T-helper 1 cell (primary cell): ENCODE data around the gene SLC10A7.
"Not testable (repeated sequence)": the region's sequence is repeated elsewhere in the genome, so short reads cannot be mapped to it uniquely, and the experiment has no call there.

Source experiments
- DNase-seq, 5 donors: peaks; one replicate each; pipeline ENCODE4 v3.0.0-alpha.2; 2012 to 2020

SLC10A7 gene

GRCh38 chr4:146439437-146439836 lies 82.3 kb downstream of the SLC10A7 start:
- no peak for DNase-seq

GRCh38 chr4:146437778-146438177 lies 84.0 kb downstream of the SLC10A7 start:
- no peak for DNase-seq

GRCh38 chr4:146436423-146437162 lies 85.1 kb downstream of the SLC10A7 start:
- no peak for DNase-seq

- no peak for DNase-seq
Measured at GRCh38 chr4:146435962-146436361, 85.8 kb downstream of the SLC10A7 start.

GRCh38 chr4:146432065-146432464 lies 89.7 kb downstream of the SLC10A7 start:
- DNase-seq: no peak

- no peak for DNase-seq
Measured at GRCh38 chr4:146428298-146428697, 93.4 kb downstream of the SLC10A7 start.

- no peak for DNase-seq
Measured at GRCh38 chr4:146417822-146418221, 103.9 kb downstream of the SLC10A7 start.

GRCh38 chr4:146415829-146416228 lies 105.9 kb downstream of the SLC10A7 start:
- no peak for DNase-seq

- DNase-seq: no peak
Measured at GRCh38 chr4:146407669-146408084, 114.1 kb downstream of the SLC10A7 start.

GRCh38 chr4:146407257-146407656 lies 114.5 kb downstream of the SLC10A7 start:
- DNase-seq: no peak

GRCh38 chr4:146401274-146401673 lies 120.5 kb downstream of the SLC10A7 start:
- DNase-seq: no peak

GRCh38 chr4:146398896-146399445 lies 122.8 kb downstream of the SLC10A7 start:
- no peak for DNase-seq

GRCh38 chr4:146398404-146398803 lies 123.3 kb downstream of the SLC10A7 start:
- DNase-seq: no peak

- no peak for DNase-seq
Measured at GRCh38 chr4:146389561-146389960, 132.2 kb downstream of the SLC10A7 start.

GRCh38 chr4:146382194-146382593 lies 139.5 kb downstream of the SLC10A7 start:
- DNase-seq: no peak

- DNase-seq: no peak
Measured at GRCh38 chr4:146381263-146381872, 140.4 kb downstream of the SLC10A7 start.

GRCh38 chr4:146379744-146380143 lies 142.0 kb downstream of the SLC10A7 start:
- DNase-seq: no peak

GRCh38 chr4:146371812-146372211 lies 149.9 kb downstream of the SLC10A7 start:
- no peak for DNase-seq

GRCh38 chr4:146370841-146371240 lies 150.9 kb downstream of the SLC10A7 start:
- DNase-seq: no peak

- DNase-seq: no peak
Measured at GRCh38 chr4:146369446-146369845, 152.3 kb downstream of the SLC10A7 start.

GRCh38 chr4:146368209-146368608 lies 153.5 kb downstream of the SLC10A7 start:
- DNase-seq: no peak

GRCh38 chr4:146367347-146367746 lies 154.4 kb downstream of the SLC10A7 start:
- no peak for DNase-seq

GRCh38 chr4:146359771-146360170 lies 162.0 kb downstream of the SLC10A7 start:
- DNase-seq: no peak

- DNase-seq: not testable (repeated sequence)
Measured at GRCh38 chr4:146350114-146350513, 171.6 kb downstream of the SLC10A7 start.
